Measurements from ENCODE around the gene GPRASP2.

GPRASP2 gene

GRCh38 chrX:102767287-102767686 is 55.0 kb downstream of the GPRASP2 start:
- no peak for TF ChIP-seq JUND (IDR thresholded peaks at IDR 0.05; ENCODE audit: low read depth)
- no peak for DNase-seq (ENCODE audit: low read depth in 1 of 2, low spot score in 1 of 2)
- in situ Hi-C loops (cut with HindIII; ENCODE audit: low pct_unique_long_range_greater_than_20kb, low sequenced_read_pairs) = no loop called here

Data from T47D (cell line).